H1 (cell line): Measurements from ENCODE around the gene DDR2. TPM values are rescaled to one million over a fixed set of nuclear protein-coding genes. Genes with fewer than 3 reads are reported as not detected.

Experiments
- ZNF274 ChIP-seq: IDR thresholded peaks from 2 replicates; pipeline ENCODE4 v1.7.0; 2012; ENCODE audit warnings: low read length, borderline replicate concordance; ENCODE audit errors: extremely low read depth
- polyA plus RNA-seq, 7 experiments: library from polyadenylated mRNA; depleted of rRNA in 3 of 7; stranded (reverse) in 5 of 7; unstranded in 2 of 7; fragments of >200 nt in 5 of 7; fragments of 200-250 nt in 2 of 7; gene quantifications; 1 replicate in 5 of 7; 2 replicates in 1 of 7; 4 replicates in 1 of 7; pipeline versions ENCODE4 v1.2.1 to v1.2.3, GENCODE V29; 2011 to 2013; ENCODE audit warnings: missing spikeins in 2 of 7, mixed read lengths in 2 of 7
- total RNA-seq: library from RNA; stranded (reverse); fragmentation: NEBNext Ultra II Directional; extraction: Animal tissue kit (Norgen Biotek cat#: 25700); gene quantifications from 2 replicates; pipeline ENCODE4 v1.2.1, GENCODE V29; 2021

Gene DDR2
- total and polyA plus RNA-seq, 2 of the 8 experiments (the other 6 are each of a cell fraction or from before 2014, with no cell fraction given) = 1.00 to 2.1 TPM

DNA sequence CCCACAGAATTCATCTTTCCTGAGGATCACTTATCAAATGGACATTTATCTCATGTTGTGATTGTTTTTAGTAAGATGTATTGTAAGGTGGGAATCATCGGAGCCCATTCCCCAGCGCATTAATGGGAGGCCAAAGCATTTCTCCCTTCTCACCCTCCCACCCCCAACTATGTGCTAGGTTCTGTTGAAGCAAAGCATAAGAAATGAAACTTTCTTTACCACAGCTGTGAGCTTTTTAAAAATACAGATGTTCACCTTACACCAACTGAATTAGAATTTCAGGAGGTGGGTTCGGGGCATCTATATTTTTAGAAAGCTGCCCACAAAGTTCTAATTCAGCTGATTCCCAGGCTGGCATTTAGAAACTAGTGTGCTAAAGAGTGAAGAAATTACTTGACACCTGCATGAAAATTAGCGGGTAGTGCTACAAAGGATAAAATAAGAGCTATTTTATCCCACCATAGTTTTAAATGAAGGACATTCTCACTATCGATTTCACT lies 44.5 kb upstream of the DDR2 start (continued):
- no peak for TF ChIP-seq ZNF274
